ENCODE data around the gene JAG1.

JAG1 gene

GRCh38 chr20:10665027-10665561, 8.7 kb downstream of the JAG1 start:
- H3K4me3 ChIP-seq (ENCODE audit: low read depth, low read length): no peak overlapping the region
- no peak for TF ChIP-seq CTCF (IDR thresholded peaks at IDR 0.05; ENCODE audit: insufficient read depth, low read depth, low read length, missing control alignments)
- DNase-seq (ENCODE audit: low read depth): no peak

GRCh38 chr20:10663756-10664155, 10.0 kb downstream of the JAG1 start:
- no peak overlapping the region for H3K4me3 ChIP-seq (ENCODE audit: low read depth, low read length)
- no peak for DNase-seq (ENCODE audit: low read depth)
- TF ChIP-seq CTCF (IDR thresholded peaks at IDR 0.05; ENCODE audit: insufficient read depth, low read depth, low read length, missing control alignments): no peak

DNA sequence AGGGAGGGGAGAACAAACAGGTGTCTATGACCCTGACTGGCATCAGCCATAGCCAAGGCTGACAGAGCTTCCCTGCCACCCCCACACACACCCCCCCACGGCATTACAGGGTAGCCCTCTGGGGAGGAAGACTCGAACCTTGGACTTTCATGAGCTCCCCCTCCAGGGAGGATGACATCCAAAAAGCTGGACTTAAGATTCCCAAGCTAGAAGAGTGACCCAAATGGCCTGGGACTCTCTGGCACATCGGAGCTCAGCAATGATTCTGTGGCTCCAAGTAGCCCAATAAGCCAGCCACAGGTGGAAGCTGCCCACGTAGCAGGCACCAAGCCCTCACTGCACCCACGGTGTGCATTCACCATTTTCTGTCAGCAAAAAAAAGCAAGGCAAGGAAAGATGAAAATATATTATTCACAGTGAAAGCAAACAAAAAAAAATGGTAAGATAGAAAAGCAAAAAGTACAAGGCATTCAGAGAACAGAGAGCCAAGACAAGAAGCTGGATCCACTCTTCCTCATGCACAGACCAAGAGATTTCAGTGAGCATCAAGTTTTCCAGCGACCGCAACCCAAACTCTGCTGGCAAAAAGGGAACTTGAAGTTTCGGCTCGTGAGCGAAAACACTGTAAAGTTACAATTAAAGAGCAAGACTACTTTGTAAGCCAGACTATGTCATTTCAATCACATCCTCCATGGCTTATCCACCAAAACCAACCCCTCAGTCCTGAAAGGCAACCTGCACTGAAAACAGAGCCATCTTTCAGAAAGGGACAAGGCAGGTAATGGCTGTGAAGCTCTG, 10.9 kb downstream of the JAG1 start:
- TF ChIP-seq CTCF (IDR thresholded peaks at IDR 0.05; ENCODE audit: insufficient read depth, low read depth, low read length, missing control alignments): no peak
- DNase-seq (ENCODE audit: low read depth): no peak
- no peak overlapping the region for H3K4me3 ChIP-seq (ENCODE audit: low read depth, low read length)

DNA sequence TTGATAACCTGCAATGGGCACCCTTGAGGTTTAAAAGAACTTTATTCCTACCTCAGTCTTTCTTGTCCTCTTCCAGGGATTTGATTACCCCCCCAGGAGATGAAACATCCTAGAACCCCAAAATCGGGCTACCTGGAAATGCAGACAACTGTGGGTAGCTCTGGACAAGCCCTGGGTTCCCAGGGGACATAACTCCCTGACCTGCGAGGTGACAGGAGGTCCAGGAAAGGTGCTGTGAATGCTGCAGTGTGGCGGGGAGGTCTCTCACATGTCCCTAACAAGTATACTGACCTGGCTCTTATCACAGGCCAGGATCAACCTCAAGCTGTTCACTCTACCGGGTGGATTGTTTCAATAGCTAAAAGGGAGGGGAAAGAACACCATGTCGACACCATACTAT, 11.6 kb downstream of the JAG1 start:
- H3K4me3 ChIP-seq (ENCODE audit: low read depth, low read length): no peak overlapping the region
- TF ChIP-seq CTCF (IDR thresholded peaks at IDR 0.05; ENCODE audit: insufficient read depth, low read depth, low read length, missing control alignments): no peak
- DNase-seq (ENCODE audit: low read depth): no peak

GRCh38 chr20:10661261-10661660, 12.5 kb downstream of the JAG1 start:
- DNase-seq (ENCODE audit: low read depth): no peak
- H3K4me3 ChIP-seq (ENCODE audit: low read depth, low read length): no peak overlapping the region
- TF ChIP-seq CTCF (IDR thresholded peaks at IDR 0.05; ENCODE audit: insufficient read depth, low read depth, low read length, missing control alignments): no peak

DNA sequence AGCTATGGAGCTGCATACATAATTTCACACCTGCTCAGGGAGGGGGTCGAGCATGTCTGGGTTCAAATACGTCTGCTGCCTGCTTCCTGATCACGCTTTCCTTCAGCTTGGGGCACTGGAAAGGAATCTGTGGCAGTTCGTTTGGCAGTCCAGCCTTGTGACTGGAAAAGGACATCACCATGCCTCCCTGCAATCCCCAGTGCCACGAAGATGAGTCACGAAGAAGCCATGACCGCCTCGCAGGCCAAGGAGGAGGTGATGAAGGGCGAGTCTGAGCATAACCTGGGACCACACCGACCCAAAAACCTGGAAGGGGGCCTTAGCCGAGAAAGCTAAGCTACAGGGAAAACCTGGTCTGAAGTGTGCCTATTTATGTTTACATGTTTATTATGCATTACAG, 13.1 kb downstream of the JAG1 start:
- no peak for DNase-seq (ENCODE audit: low read depth)
- no peak overlapping the region for H3K4me3 ChIP-seq (ENCODE audit: low read depth, low read length)
- no peak for TF ChIP-seq CTCF (IDR thresholded peaks at IDR 0.05; ENCODE audit: insufficient read depth, low read depth, low read length, missing control alignments)
